Osteoblast (primary cell): ENCODE results near the gene HTR3C. TPM values are rescaled to one million over a fixed set of nuclear protein-coding genes. Genes with fewer than 3 reads are reported as not detected.
A peak's percentile ranks its signal among the peaks of the same experiment; 100 is the strongest.
"Not testable (repeated sequence)": the region's sequence is repeated elsewhere in the genome, so short reads cannot be mapped to it uniquely, and the experiment has no call there.

Experiments
- DNase-seq: peaks from one replicate; pipeline ENCODE4 v3.0.0; 2011; ENCODE audit warnings: low spot score, mixed read lengths; ENCODE audit not compliant: insufficient read length; ENCODE audit errors: missing footprints
- H2AFZ ChIP-seq: 2 replicates; pipeline ENCODE4 v1.6.0; 2011; ENCODE audit warnings: mild to moderate bottlenecking, low read length
- H3K27ac ChIP-seq: 2 replicates; pipeline ENCODE4 v1.5.1; 2011; ENCODE audit warnings: mild to moderate bottlenecking, low read depth, low read length, moderate library complexity
- H3K27me3 ChIP-seq: 2 replicates; pipeline ENCODE4 v1.6.0; 2012; ENCODE audit warnings: mild to moderate bottlenecking, control low read depth, inconsistent platforms, low read length, moderate library complexity; ENCODE audit not compliant: insufficient read depth
- H3K36me3 ChIP-seq: 2 replicates; pipeline ENCODE4 v1.5.1; 2011; ENCODE audit warnings: mild to moderate bottlenecking, low read length, control low read depth, moderate library complexity; ENCODE audit not compliant: insufficient read depth
- H3K4me1 ChIP-seq: 2 replicates; pipeline ENCODE4 v1.5.1; 2011; ENCODE audit warnings: mild to moderate bottlenecking, low read length, control low read depth, moderate library complexity; ENCODE audit not compliant: insufficient read depth
- H3K4me2 ChIP-seq: 2 replicates; pipeline ENCODE4 v1.6.0; 2011; ENCODE audit warnings: mild to moderate bottlenecking, low read length; ENCODE audit not compliant: insufficient read depth
- H3K4me3 ChIP-seq: fragments of 200-600 bp; sonication (generic); 3 replicates; pipeline ENCODE4 v1.5.1; 2012; ENCODE audit warnings: mild to moderate bottlenecking, low read length, inconsistent platforms; ENCODE audit not compliant: insufficient read depth
- H3K79me2 ChIP-seq: 2 replicates; pipeline ENCODE4 v1.6.0; 2012; ENCODE audit warnings: mild to moderate bottlenecking, low read length, control low read depth, inconsistent platforms; ENCODE audit not compliant: insufficient read depth
- H3K9me3 ChIP-seq: 2 replicates; pipeline ENCODE4 v1.5.1; 2011; ENCODE audit warnings: low read depth, low read length, control low read depth
- H4K20me1 ChIP-seq: 2 replicates; pipeline ENCODE4 v1.6.0; 2012; ENCODE audit warnings: mild to moderate bottlenecking, low read length, control low read depth; ENCODE audit not compliant: insufficient read depth
- total RNA-seq: library from RNA; depleted of rRNA; stranded (reverse); fragments of >200 nt; gene quantifications from 2 replicates; pipeline ENCODE4 v1.2.3, GENCODE V29; 2012
- TF ChIP-seq, protein P1 (sequence below): IDR thresholded peaks from 2 replicates; pipeline ENCODE4 v1.5.1; 2011; ENCODE audit warnings: mild to moderate bottlenecking, low read depth, low read length, moderate library complexity; ENCODE audit errors: extremely low read depth

The HTR3C gene
- total RNA-seq, 1 donor = not detected

DNA sequence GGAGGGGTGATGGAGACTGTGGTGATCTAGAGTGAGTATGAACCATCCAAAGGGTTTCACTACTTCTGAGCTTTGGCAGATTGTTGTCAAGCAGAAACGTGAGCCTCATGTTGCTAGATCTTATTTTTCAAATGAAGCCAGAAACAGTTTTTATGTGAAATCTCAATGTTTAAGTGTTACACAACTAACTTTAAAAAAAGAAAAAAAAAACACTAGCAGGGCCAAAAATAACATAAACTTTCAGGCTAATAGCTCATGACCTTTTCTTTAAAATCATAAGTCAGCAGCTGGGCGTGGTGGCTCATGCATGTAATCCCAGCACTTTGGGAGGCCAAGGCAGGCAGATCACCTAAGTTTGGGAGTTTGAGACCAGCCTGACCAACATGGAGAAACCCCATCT, 23.4 kb upstream of the HTR3C start:
- TF ChIP-seq, protein P1, sequence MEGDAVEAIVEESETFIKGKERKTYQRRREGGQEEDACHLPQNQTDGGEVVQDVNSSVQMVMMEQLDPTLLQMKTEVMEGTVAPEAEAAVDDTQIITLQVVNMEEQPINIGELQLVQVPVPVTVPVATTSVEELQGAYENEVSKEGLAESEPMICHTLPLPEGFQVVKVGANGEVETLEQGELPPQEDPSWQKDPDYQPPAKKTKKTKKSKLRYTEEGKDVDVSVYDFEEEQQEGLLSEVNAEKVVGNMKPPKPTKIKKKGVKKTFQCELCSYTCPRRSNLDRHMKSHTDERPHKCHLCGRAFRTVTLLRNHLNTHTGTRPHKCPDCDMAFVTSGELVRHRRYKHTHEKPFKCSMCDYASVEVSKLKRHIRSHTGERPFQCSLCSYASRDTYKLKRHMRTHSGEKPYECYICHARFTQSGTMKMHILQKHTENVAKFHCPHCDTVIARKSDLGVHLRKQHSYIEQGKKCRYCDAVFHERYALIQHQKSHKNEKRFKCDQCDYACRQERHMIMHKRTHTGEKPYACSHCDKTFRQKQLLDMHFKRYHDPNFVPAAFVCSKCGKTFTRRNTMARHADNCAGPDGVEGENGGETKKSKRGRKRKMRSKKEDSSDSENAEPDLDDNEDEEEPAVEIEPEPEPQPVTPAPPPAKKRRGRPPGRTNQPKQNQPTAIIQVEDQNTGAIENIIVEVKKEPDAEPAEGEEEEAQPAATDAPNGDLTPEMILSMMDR = no peak

DNA sequence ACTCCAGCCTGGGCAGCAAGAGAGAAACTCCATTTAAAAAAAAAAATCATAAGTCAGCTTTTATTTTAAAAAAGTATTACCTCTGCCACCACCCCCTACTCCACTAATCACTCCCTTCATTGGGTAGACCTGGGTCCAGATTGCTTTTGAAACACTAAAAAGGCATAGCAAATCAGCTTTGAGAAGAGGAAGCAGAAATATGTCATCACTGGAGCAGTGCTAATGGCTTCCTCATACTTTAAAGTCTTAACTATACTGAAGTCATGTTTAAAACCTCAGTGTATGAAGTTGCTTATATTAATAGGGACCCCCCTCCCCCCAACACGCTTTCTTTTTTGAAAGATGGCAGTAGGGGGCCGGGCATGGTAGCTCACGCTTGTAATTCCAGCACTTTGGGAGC, 22.3 kb upstream of the HTR3C start:
- no peak overlapping the region for H3K4me2 ChIP-seq
- DNase-seq = peak; percentile 38
- peaks cover 15% of the 10 kb centered on the region for H3K27me3 ChIP-seq
- H4K20me1 ChIP-seq = no peaks in the 10 kb centered on the region
- H3K9me3 ChIP-seq = no peaks in the 10 kb centered on the region
- no peaks in the 10 kb centered on the region for H3K36me3 ChIP-seq
- no peak overlapping the region for H3K27ac ChIP-seq
- no peaks in the 10 kb centered on the region for H3K79me2 ChIP-seq
- H3K4me3 ChIP-seq = no peak overlapping the region
- TF ChIP-seq, protein P1 = no peak
- no peaks in the 10 kb centered on the region for H3K4me1 ChIP-seq
- no peak overlapping the region for H2AFZ ChIP-seq

More for the DNA sequence above, 23.4 kb upstream of the HTR3C start:
- H3K9me3 ChIP-seq = no peaks in the 10 kb centered on the region
- no peak overlapping the region for H3K4me3 ChIP-seq
- no peaks in the 10 kb centered on the region for H3K79me2 ChIP-seq
- H3K4me2 ChIP-seq = no peak overlapping the region
- H4K20me1 ChIP-seq = no peaks in the 10 kb centered on the region
- H3K36me3 ChIP-seq = no peaks in the 10 kb centered on the region
- no peak for DNase-seq
- no peak overlapping the region for H3K27ac ChIP-seq
- H3K4me1 ChIP-seq = no peaks in the 10 kb centered on the region
- peaks cover 10% of the 10 kb centered on the region for H3K27me3 ChIP-seq
- no peak overlapping the region for H2AFZ ChIP-seq

DNA sequence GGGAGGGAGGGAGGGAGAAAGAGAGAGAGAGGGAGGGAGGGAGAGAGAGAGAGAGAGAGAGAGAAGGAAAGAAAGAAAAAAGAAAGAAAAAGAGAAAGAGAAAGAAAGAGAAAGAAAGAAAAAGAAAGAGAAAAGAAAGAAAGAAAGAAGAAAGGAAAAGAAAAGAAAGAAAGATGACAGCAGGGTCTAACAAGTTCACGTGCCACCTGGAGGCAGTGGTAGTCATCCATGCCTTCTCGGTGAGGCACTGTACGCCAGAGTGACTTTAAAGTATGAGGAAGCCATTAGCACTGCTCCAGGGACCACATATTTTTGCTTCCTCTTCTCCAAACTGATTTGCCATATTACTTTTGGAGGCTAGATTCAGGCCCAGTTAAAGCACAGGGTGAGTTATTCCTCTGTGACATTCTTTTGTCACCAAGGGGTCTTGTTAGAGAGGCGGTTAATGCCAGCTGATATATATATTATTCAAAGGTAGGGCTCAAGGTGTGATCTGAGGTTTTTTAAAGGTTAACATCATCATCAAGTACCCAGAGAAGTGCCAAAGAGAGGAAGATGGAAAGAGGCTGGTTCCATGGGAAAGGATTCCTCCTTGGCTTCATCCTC, 21.6 kb upstream of the HTR3C start, which contains the start of gene HTR3D:
TSS of gene HTR3D (plus strand) at position 556 of the 606 bp plus-strand sequence. CDS start at position 556, 0 bp downstream.
- H3K4me1 ChIP-seq = no peaks in the 10 kb centered on the region
- H3K27ac ChIP-seq = no peak within 1 kb of the TSS
- H4K20me1 ChIP-seq = no peaks in the 10 kb centered on the region
- no peak within 1 kb of the TSS for H2AFZ ChIP-seq
- H3K4me2 ChIP-seq = no peak within 1 kb of the TSS
- no peaks in the 10 kb centered on the region for H3K9me3 ChIP-seq
- H3K27me3 ChIP-seq = peaks cover 21% of the 10 kb centered on the region
- no peak within 1 kb of the TSS for H3K4me3 ChIP-seq
- TF ChIP-seq, protein P1 = no peak
- no peaks in the 10 kb centered on the region for H3K36me3 ChIP-seq
- DNase-seq = no peak
- no peaks in the 10 kb centered on the region for H3K79me2 ChIP-seq

DNA sequence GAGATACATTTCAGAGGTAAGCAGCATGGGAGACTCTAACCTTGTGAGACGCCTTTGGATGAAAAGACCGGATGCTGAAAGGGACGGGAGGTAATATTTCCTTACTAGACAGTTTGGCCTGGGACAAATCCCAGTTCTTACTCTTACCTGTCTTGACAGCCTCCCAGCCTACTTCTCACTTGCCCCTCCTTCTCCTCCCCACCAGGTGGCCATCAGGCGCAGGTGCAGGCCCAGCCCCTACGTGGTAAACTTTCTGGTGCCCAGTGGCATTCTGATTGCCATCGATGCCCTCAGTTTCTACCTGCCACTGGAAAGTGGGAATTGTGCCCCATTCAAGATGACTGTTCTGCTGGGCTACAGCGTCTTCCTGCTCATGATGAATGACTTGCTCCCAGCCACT, 15.0 kb upstream of the HTR3C start:
- Histone ChIP-seq H3K79me2 (no peaks in the 10 kb centered on the region), H3K4me3 (no peak overlapping the region), H3K27ac (no peak overlapping the region), H3K9me3 (no peaks in the 10 kb centered on the region), H4K20me1 (no peaks in the 10 kb centered on the region), H2AFZ (no peak overlapping the region), H3K4me1 (no peaks in the 10 kb centered on the region), H3K36me3 (no peaks in the 10 kb centered on the region), H3K27me3 (peaks cover 26% of the 10 kb centered on the region), H3K4me2 (no peak overlapping the region)
- TF ChIP-seq, protein P1 = no peak
- DNase-seq = no peak

DNA sequence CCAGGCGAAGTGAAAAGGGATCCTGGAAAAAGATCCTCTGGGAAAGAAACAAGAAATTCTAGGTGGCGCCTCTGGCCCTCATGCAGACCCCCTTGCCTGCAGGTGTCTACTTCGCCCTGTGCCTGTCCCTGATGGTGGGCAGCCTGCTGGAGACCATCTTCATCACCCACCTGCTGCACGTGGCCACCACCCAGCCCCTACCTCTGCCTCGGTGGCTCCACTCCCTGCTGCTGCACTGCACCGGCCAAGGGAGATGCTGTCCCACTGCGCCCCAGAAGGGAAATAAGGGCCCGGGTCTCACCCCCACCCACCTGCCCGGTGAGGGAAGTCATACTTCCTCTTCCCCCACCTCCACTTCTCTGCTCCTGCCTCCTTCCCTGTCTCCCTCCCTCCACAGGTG, 14.5 kb upstream of the HTR3C start:
- not testable (repeated sequence) for H2AFZ ChIP-seq, H3K27ac ChIP-seq, H3K79me2 ChIP-seq, H3K4me3 ChIP-seq, H3K4me1 ChIP-seq, H3K4me2 ChIP-seq, H4K20me1 ChIP-seq, DNase-seq, H3K9me3 ChIP-seq, H3K36me3 ChIP-seq
- H3K27me3 ChIP-seq = peaks cover 26% of the 10 kb centered on the region
